ENCODE results near the gene CYP24A1.

Gene CYP24A1

DNA sequence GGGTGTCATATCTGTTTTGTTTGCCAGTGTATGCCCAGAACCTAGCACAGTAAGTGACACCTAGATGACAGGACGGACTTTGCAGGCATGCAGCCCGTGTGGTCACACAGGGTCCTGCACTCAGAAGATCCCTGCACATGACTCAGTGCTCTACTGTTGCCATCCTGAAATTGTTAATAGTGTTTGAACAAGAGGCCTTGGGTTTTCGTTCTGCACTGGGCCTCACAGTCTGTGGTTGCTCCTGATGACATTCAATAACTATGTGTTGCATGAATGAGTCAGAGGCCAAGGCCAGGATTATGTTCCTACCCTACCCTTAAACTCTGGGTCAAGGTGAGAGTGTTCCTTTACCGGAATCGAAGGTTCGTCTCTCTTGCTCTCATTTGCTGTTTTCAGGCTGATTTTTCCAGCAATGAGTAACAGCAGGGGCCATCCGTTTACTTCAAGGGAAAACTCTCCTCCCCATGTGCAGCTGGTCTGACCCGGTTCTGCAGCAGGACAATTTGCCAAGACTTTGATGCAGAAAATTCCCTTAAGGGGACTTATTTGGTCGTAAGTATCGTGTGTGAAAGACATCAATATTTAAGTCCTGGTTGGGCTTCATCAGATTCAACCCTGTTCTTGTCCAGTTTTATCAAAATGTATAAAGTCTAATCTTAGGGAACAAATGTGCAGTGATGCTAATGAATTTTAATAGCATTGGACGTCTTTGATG, 21.1 kb upstream of the CYP24A1 start:
- TF ChIP-seq FOXP2 (optimal IDR thresholded peaks at IDR 0.05; ENCODE audit: borderline replicate concordance, extremely low read depth, extremely low read length, insufficient read depth) (no peak), REST (IDR thresholded peaks at IDR 0.05; ENCODE audit: insufficient read depth in 1 of 2, low read depth in 2 of 2, low read length in 2 of 2) (no peak), SIN3A (IDR thresholded peaks at IDR 0.05; ENCODE audit: borderline replicate concordance, insufficient read depth, low read length) (no peak), TAF1 (IDR thresholded peaks at IDR 0.05; ENCODE audit: borderline replicate concordance, insufficient read depth, low read length) (no peak), POLR2AphosphoS5 (IDR thresholded peaks at IDR 0.05; ENCODE audit: low read depth, low read length) (no peak)

GRCh38 chr20:54193817-54194216, 20.0 kb upstream of the CYP24A1 start:
- TF ChIP-seq SIN3A (IDR thresholded peaks at IDR 0.05; ENCODE audit: borderline replicate concordance, insufficient read depth, low read length) (no peak), REST (IDR thresholded peaks at IDR 0.05; ENCODE audit: insufficient read depth in 1 of 2, low read depth in 2 of 2, low read length in 2 of 2) (no peak), FOXP2 (optimal IDR thresholded peaks at IDR 0.05; ENCODE audit: borderline replicate concordance, extremely low read depth, extremely low read length, insufficient read depth) (no peak), TAF1 (IDR thresholded peaks at IDR 0.05; ENCODE audit: borderline replicate concordance, insufficient read depth, low read length) (no peak), POLR2AphosphoS5 (IDR thresholded peaks at IDR 0.05; ENCODE audit: low read depth, low read length) (no peak)

DNA sequence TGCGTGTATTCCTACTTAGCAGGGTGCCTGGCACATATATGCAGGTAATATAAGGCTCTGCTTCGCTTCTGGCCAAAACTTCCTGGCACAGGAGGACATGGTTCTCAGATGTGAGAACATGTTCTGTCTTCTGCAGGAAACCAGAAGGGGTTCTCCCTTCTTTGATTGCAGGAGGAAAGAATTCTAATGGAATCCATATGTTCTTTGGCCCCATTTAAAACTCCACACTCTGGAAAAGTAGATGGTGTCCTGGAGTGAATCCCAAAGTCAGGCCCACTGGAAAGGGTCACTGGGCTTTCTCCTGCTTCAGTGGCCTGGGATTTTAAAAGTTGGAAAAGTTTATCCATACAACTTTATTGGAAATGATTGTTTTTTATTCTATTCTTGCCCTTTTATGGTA, 16.4 kb upstream of the CYP24A1 start:
- TF ChIP-seq POLR2AphosphoS5 (IDR thresholded peaks at IDR 0.05; ENCODE audit: low read depth, low read length) (no peak), FOXP2 (optimal IDR thresholded peaks at IDR 0.05; ENCODE audit: borderline replicate concordance, extremely low read depth, extremely low read length, insufficient read depth) (no peak), REST (IDR thresholded peaks at IDR 0.05; ENCODE audit: insufficient read depth in 1 of 2, low read depth in 2 of 2, low read length in 2 of 2) (no peak), SIN3A (IDR thresholded peaks at IDR 0.05; ENCODE audit: borderline replicate concordance, insufficient read depth, low read length) (no peak), TAF1 (IDR thresholded peaks at IDR 0.05; ENCODE audit: borderline replicate concordance, insufficient read depth, low read length) (no peak)

DNA sequence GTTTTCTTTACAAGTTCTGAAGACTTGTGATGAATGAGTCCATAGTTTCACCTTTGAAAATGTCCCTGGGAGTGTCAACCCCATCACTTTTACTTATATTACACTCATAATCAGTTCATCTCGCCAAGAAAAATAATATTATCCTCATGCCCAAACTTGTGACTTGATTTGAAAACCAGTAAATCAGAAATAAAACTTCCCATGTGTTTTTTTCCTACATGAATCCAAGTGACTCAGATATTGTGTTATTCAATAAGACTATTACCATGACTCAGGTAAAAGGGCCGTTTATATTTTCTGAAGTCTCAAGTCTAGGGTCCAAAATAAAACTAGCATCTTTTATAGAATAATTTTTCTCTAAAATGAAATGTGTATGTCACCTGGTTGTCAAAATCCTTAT, 15.8 kb upstream of the CYP24A1 start:
- TF ChIP-seq TAF1 (IDR thresholded peaks at IDR 0.05; ENCODE audit: borderline replicate concordance, insufficient read depth, low read length) (no peak), REST (IDR thresholded peaks at IDR 0.05; ENCODE audit: insufficient read depth in 1 of 2, low read depth in 2 of 2, low read length in 2 of 2) (no peak), SIN3A (IDR thresholded peaks at IDR 0.05; ENCODE audit: borderline replicate concordance, insufficient read depth, low read length) (no peak), FOXP2 (optimal IDR thresholded peaks at IDR 0.05; ENCODE audit: borderline replicate concordance, extremely low read depth, extremely low read length, insufficient read depth) (no peak), POLR2AphosphoS5 (IDR thresholded peaks at IDR 0.05; ENCODE audit: low read depth, low read length) (no peak)

Data from PFSK-1 (cell line).